ENCODE results near the gene GPR17. TPM values are rescaled to one million over a fixed set of nuclear protein-coding genes. Genes with fewer than 3 reads are reported as not detected.
A peak's percentile ranks its signal among the peaks of the same experiment; 100 is the strongest.

The GPR17 gene
- polyA plus RNA-seq, 1 donor (not counting 4 experiments of a cell fraction or from before 2014, with no cell fraction given): not detected

GRCh38 chr2:127663566-127664064 is 17.7 kb downstream of the GPR17 start:
- Histone ChIP-seq H4K20me1 (ENCODE audit: control insufficient read depth, extremely low read depth, insufficient read depth, low read length) (no peaks in the 10 kb centered on the region), H3K27ac (ENCODE audit: control insufficient read depth, insufficient read depth, low read length) (no peak overlapping the region), H3K9me1 (ENCODE audit: control insufficient read depth, extremely low read depth, insufficient read depth, low read length) (no peaks in the 10 kb centered on the region), H3K4me3 (ENCODE audit: control insufficient read depth in 2 of 3, extremely low read depth in 1 of 3, insufficient read depth in 2 of 3, low read depth in 1 of 3, low read length in 3 of 3) (no peak overlapping the region), H3K79me2 (ENCODE audit: control insufficient read depth, insufficient read depth, low read length) (no peaks in the 10 kb centered on the region), H3K36me3 (ENCODE audit: control insufficient read depth in 2 of 2, extremely low read depth in 1 of 2, insufficient read depth in 2 of 2, low read length in 2 of 2) (no peaks in the 10 kb centered on the region), H3K9ac (ENCODE audit: control insufficient read depth, extremely low read depth, insufficient read depth, low read length) (no peak overlapping the region), H3K27me3 (ENCODE audit: control insufficient read depth, extremely low read depth, insufficient read depth, low read length) (peaks cover 38% of the 10 kb centered on the region), H2AFZ (ENCODE audit: control insufficient read depth, low read length) (no peak overlapping the region), H3K4me2 (ENCODE audit: control insufficient read depth, extremely low read depth, insufficient read depth, low read depth, low read length) (no peak overlapping the region), H3K9me3 (ENCODE audit: control insufficient read depth, low read depth, low read length) (no peaks in the 10 kb centered on the region), H3K4me1 (ENCODE audit: control insufficient read depth, extremely low read depth, insufficient read depth, low read length) (peaks cover 5% of the 10 kb centered on the region)
- dilution Hi-C loops (cut with MboI; ENCODE audit: extremely low pct_ligation_motif_present, low sequenced_read_pairs): no loop called here
- DNase-seq (ENCODE audit: low read depth, low spot score): no peak
- TF ChIP-seq, protein P1, sequence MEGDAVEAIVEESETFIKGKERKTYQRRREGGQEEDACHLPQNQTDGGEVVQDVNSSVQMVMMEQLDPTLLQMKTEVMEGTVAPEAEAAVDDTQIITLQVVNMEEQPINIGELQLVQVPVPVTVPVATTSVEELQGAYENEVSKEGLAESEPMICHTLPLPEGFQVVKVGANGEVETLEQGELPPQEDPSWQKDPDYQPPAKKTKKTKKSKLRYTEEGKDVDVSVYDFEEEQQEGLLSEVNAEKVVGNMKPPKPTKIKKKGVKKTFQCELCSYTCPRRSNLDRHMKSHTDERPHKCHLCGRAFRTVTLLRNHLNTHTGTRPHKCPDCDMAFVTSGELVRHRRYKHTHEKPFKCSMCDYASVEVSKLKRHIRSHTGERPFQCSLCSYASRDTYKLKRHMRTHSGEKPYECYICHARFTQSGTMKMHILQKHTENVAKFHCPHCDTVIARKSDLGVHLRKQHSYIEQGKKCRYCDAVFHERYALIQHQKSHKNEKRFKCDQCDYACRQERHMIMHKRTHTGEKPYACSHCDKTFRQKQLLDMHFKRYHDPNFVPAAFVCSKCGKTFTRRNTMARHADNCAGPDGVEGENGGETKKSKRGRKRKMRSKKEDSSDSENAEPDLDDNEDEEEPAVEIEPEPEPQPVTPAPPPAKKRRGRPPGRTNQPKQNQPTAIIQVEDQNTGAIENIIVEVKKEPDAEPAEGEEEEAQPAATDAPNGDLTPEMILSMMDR (optimal IDR thresholded peaks at IDR 0.05 in 1 of 3, IDR thresholded peaks at IDR 0.05 in 1 of 3, conservative IDR thresholded peaks at IDR 0.05 in 1 of 3; ENCODE audit: extremely low read depth in 1 of 3, insufficient read depth in 2 of 3, low read length in 3 of 3): no peak
- peak; percentile 47 for TF ChIP-seq EZH2 (IDR thresholded peaks at IDR 0.05; ENCODE audit: low read length)
- FAIRE-seq: no peak

DNA sequence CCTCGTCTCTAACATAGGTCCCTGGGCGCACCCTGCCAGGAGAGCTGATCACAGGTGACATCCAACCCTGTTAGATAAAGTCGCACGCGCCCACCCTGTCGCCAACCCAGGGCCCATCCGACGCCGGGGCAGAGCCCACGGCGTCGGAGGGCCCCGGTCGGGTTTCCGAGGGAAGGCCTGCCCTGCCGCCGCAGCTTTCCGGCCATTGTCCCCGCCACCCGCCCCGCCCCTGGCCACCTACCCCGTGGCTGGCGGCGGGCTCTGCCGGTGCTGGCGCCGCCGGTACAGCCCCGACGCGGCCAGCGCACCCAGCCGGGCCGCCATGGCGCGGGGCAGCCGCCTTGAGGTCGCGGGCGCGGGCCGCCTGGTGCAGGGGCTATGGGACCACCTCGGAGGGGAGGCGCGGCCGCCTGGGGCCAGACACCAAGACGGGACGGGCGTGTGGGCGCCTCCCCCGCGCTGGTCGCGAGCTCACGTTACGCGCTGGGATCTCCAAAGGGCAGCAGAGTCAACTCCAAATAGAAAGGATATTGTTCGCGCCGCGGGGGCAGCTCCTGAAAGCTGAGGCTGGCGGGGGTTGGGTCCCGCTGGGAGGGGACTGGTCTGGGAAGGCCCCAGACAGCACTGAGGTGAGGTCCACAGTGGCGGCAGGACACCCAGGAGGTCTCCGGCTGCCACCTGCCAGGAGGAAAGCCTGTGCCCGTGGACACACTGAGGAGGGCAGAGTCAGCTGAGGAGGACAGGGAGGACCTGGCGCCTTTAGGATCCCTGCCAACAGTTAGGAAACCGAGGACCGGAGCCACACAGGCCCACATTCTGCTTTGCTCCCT is 18.3 kb downstream of the GPR17 start:
- Histone ChIP-seq H3K36me3 (ENCODE audit: control insufficient read depth in 2 of 2, extremely low read depth in 1 of 2, insufficient read depth in 2 of 2, low read length in 2 of 2) (no peaks in the 10 kb centered on the region), H3K27me3 (ENCODE audit: control insufficient read depth, extremely low read depth, insufficient read depth, low read length) (peaks cover 38% of the 10 kb centered on the region), H3K9me3 (ENCODE audit: control insufficient read depth, low read depth, low read length) (no peaks in the 10 kb centered on the region), H3K4me1 (ENCODE audit: control insufficient read depth, extremely low read depth, insufficient read depth, low read length) (peaks cover 5% of the 10 kb centered on the region), H3K9ac (ENCODE audit: control insufficient read depth, extremely low read depth, insufficient read depth, low read length) (no peak overlapping the region), H4K20me1 (ENCODE audit: control insufficient read depth, extremely low read depth, insufficient read depth, low read length) (no peaks in the 10 kb centered on the region), H2AFZ (ENCODE audit: control insufficient read depth, low read length) (no peak overlapping the region), H3K27ac (ENCODE audit: control insufficient read depth, insufficient read depth, low read length) (no peak overlapping the region), H3K9me1 (ENCODE audit: control insufficient read depth, extremely low read depth, insufficient read depth, low read length) (no peaks in the 10 kb centered on the region), H3K79me2 (ENCODE audit: control insufficient read depth, insufficient read depth, low read length) (no peaks in the 10 kb centered on the region), H3K4me2 (ENCODE audit: control insufficient read depth, extremely low read depth, insufficient read depth, low read depth, low read length) (no peak overlapping the region), H3K4me3 (ENCODE audit: control insufficient read depth in 2 of 3, extremely low read depth in 1 of 3, insufficient read depth in 2 of 3, low read depth in 1 of 3, low read length in 3 of 3) (no peak overlapping the region)
- dilution Hi-C loops (cut with MboI; ENCODE audit: extremely low pct_ligation_motif_present, low sequenced_read_pairs): no loop called here
- DNase-seq (ENCODE audit: low read depth, low spot score): no peak
- peak; percentile 8 for TF ChIP-seq EZH2 (IDR thresholded peaks at IDR 0.05; ENCODE audit: low read length)
- TF ChIP-seq, protein P1 (optimal IDR thresholded peaks at IDR 0.05 in 1 of 3, IDR thresholded peaks at IDR 0.05 in 1 of 3, conservative IDR thresholded peaks at IDR 0.05 in 1 of 3; ENCODE audit: extremely low read depth in 1 of 3, insufficient read depth in 2 of 3, low read length in 3 of 3): no peak
- FAIRE-seq: no peak

Measured in keratinocyte (primary cell).